Lung (tissue), 12 donors: ENCODE measurements around the gene TRABD2B. TPM values are rescaled to one million over a fixed set of nuclear protein-coding genes. Genes with fewer than 3 reads are reported as not detected.

Experiments used
- ATAC-seq: fragments of 200-7000 bp; cut with Tn5 transposase; one replicate; pipeline ENCODE4 v1.9.1; 2020; ENCODE audit warnings: moderate number of reproducible peaks; ENCODE audit not compliant: insufficient read depth, low FRiP score
- DNase-seq, 3 donors: peaks; one replicate each; pipeline ENCODE4 v3.0.0-alpha.2; 2013 to 2017
- H3K27ac ChIP-seq, 2 donors: one replicate each; pipeline ENCODE4 v1.5.1; 2013; ENCODE audit warnings: mild to moderate bottlenecking in 2 of 2, moderate library complexity in 2 of 2, control low read depth in 1 of 2, inconsistent platforms in 1 of 2, low read depth in 1 of 2, low read length in 1 of 2
- H3K27me3 ChIP-seq, 3 donors: one replicate each; pipeline ENCODE4 v1.5.1; 2013; ENCODE audit warnings: low read length in 2 of 3; ENCODE audit not compliant: control insufficient read depth in 3 of 3, insufficient read depth in 3 of 3
- H3K36me3 ChIP-seq, 4 donors: one replicate each; pipeline ENCODE4 v1.5.1; 2013; ENCODE audit warnings: low read length in 4 of 4, mild to moderate bottlenecking in 1 of 4, moderate library complexity in 1 of 4; ENCODE audit not compliant: control insufficient read depth in 4 of 4, insufficient read depth in 4 of 4
- H3K4me1 ChIP-seq, 5 donors: one replicate each; pipeline ENCODE4 v1.5.1; 2013; ENCODE audit warnings: low read length in 5 of 5, mild to moderate bottlenecking in 2 of 5, moderate library complexity in 1 of 5; ENCODE audit not compliant: control insufficient read depth in 5 of 5, insufficient read depth in 5 of 5
- H3K4me3 ChIP-seq: one replicate; pipeline ENCODE4 v1.5.1; 2013; ENCODE audit warnings: mild to moderate bottlenecking, control low read depth, moderate library complexity
- H3K9ac ChIP-seq, 2 donors: one replicate each; pipeline ENCODE4 v1.5.1; 2013; ENCODE audit warnings: low read length in 2 of 2, control low read depth in 1 of 2; ENCODE audit not compliant: insufficient read depth in 1 of 2
- H3K9me3 ChIP-seq, 4 donors: one replicate each; pipeline ENCODE4 v1.5.1; 2013; ENCODE audit warnings: low read length in 3 of 4, mild to moderate bottlenecking in 1 of 4, moderate library complexity in 1 of 4; ENCODE audit not compliant: control insufficient read depth in 4 of 4, insufficient read depth in 3 of 4
- whole genome bisulfite sequencing, 2 donors: extraction: QIAGEN DNeasy Blood & Tissue Kit; methylation state at CpG; one replicate each; pipeline ENCODE4 v1.1.7; 2013; 5-methylcytosine and 5-hydroxymethylcytosine counted together
- polyA plus RNA-seq, 2 donors: library from polyadenylated mRNA; stranded (reverse); fragments of 200-250 nt; gene quantifications; one replicate each; pipeline ENCODE4 v1.2.1, GENCODE V29; 2013
- total RNA-seq, 2 donors: library from RNA; depleted of rRNA in 1 of 2; stranded (reverse); fragments of >200 nt in 1 of 2; gene quantifications; one replicate each; pipeline ENCODE4 v1.2.1, GENCODE V29; 2014 to 2021
- TF ChIP-seq, protein P1 (sequence below): IDR thresholded peaks from 2 replicates; pipeline ENCODE4 v1.5.1; 2012; ENCODE audit warnings: mild to moderate bottlenecking; ENCODE audit errors: control extremely low read depth, extremely low read depth
- donor health status: control.
- donor health status: control.
- donor health status: Bipolar disorder and iron deficiency.
- donor health status: healthy.
- donor health status: DM: yes; HTN: yes; CAD: no.

TRABD2B gene
- total and polyA plus RNA-seq, 4 donors: 0.37 to 1.9 (median 0.64) TPM

- H3K4me3 ChIP-seq: no peak overlapping the region
- no peaks in the 10 kb centered on the region for H3K36me3 ChIP-seq
- H3K27me3 ChIP-seq: no peaks in the 10 kb centered on the region
- H3K4me1 ChIP-seq: peaks cover 0 to 6% (median 0%) of the 10 kb centered on the region in 5 donors
- 82 to 90% methylated on average over 12 of the region's 12 CpGs for WGBS, 2 donors
- no peak overlapping the region for H3K27ac ChIP-seq
- TF ChIP-seq, protein P1, sequence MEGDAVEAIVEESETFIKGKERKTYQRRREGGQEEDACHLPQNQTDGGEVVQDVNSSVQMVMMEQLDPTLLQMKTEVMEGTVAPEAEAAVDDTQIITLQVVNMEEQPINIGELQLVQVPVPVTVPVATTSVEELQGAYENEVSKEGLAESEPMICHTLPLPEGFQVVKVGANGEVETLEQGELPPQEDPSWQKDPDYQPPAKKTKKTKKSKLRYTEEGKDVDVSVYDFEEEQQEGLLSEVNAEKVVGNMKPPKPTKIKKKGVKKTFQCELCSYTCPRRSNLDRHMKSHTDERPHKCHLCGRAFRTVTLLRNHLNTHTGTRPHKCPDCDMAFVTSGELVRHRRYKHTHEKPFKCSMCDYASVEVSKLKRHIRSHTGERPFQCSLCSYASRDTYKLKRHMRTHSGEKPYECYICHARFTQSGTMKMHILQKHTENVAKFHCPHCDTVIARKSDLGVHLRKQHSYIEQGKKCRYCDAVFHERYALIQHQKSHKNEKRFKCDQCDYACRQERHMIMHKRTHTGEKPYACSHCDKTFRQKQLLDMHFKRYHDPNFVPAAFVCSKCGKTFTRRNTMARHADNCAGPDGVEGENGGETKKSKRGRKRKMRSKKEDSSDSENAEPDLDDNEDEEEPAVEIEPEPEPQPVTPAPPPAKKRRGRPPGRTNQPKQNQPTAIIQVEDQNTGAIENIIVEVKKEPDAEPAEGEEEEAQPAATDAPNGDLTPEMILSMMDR: no peak
- ATAC-seq (no peak), DNase-seq (peak in 1 of 3 donors; percentile 6)
- no peaks in the 10 kb centered on the region for H3K9me3 ChIP-seq
- H3K9ac ChIP-seq: no peak overlapping the region
Measured at GRCh38 chr1:48028218-48029069, 31.3 kb upstream of the TRABD2B start.

- Histone ChIP-seq H3K4me1 (no peaks in the 10 kb centered on the region), H3K27ac (no peak overlapping the region), H3K4me3 (no peak overlapping the region), H3K36me3 (no peaks in the 10 kb centered on the region), H3K27me3 (no peaks in the 10 kb centered on the region), H3K9me3 (no peaks in the 10 kb centered on the region), H3K9ac (no peak overlapping the region)
- DNase-seq: no peak
- TF ChIP-seq, protein P1: no peak
- ATAC-seq: no peak
- 91 to 96% methylated on average over 2 of the region's 2 CpGs for WGBS, 2 donors
Measured at GRCh38 chr1:48027533-48027835, 30.3 kb upstream of the TRABD2B start.

- Histone ChIP-seq H3K9me3 (no peaks in the 10 kb centered on the region), H3K4me3 (no peak overlapping the region), H3K27me3 (no peaks in the 10 kb centered on the region), H3K4me1 (no peaks in the 10 kb centered on the region), H3K27ac (no peak overlapping the region), H3K9ac (no peak overlapping the region), H3K36me3 (no peaks in the 10 kb centered on the region)
- DNase-seq: no peak
- 88 to 94% methylated on average over 9 of the region's 9 CpGs for WGBS, 2 donors
- ATAC-seq: no peak
- TF ChIP-seq, protein P1: no peak
Measured at GRCh38 chr1:48026701-48027532, 29.7 kb upstream of the TRABD2B start.
